Epidermal melanocyte (primary cell): ENCODE data around the gene MT1X.

Source experiments
- DNase-seq: peaks from one replicate; pipeline ENCODE4 v3.0.0; 2011; ENCODE audit warnings: low spot score; ENCODE audit not compliant: insufficient read length

Gene MT1X

DNA sequence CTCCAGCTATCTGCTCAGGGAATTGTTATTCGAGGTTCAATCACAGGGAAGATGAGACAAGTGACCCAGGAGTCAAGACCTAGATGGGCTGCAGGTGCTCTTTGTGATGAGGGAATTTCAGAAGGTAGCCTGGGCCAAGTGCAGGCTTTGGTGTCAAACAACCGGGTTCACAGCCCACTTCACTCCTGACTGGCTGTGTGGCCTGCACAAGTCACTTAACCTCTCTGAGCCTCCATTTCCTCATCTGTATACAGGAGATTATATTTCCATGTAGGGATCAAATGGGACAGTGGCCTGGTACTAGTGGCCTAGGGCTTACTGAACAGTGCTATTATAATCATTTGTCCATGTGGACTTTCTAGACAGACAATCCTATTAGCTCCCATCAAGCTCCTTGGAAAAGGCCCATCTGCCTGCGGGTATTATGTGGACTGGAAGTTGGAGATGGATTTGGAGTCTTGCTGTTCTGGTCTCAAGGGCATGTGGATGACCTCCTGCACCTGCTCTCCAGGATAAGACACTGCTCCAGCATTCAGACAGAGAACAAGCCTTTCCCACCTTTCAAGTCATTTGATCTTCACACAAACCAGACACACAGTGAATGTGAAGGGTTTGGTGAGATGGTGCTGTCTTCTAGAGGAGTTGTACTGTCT, 3.1 kb upstream of the MT1X start:
- DNase-seq: no peak

DNA sequence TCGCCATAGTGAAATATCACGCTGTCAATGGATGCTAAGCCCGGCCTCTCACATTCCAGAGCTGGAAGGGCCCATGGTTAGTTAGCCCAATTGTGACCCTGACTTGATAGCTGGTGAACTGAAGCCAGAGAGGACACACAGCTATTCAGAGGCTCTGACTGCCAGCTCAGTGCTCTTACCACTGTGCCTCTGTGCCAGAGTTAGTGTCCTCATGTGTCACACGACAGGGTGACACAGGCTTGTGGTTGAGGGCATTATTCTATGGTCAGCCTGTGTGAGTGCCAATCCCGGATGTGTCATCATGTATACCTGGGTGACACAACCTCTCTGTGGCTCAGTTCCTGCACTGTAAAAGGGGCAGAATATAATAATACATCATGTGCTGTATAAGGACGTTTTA, 2.5 kb upstream of the MT1X start:
- no peak for DNase-seq

DNA sequence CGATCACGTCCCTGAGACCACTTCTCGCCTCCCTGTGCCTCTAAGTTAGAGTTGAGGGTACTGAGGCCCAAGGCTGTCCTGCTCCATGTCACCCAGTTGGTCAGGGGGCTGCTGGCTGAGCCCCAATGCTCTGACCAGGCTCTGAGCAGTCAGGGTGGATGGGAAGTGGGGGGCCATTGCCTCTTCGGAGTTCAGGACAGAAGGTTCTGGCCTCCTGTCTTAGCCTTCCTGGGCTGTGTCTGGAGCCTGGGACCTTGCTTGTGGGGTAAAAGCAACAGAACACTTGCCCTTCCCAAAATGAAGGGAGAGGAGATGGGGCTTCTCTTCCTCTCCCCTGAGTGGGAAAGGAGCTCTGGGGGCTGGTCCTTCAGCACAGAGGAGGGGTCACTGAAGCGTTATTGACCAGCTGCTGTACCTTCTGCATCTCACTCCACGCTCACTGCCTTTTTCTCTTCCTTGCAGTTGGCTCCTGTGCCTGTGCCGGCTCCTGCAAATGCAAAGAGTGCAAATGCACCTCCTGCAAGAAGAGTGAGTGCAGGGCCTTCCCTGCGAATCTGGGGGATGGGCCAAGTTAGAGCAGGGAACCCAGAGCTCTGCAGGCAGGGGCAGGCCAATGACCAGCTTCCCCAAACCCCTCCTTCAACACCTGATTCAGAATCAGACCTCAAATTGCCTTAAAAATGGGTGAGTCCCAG, 580 bp downstream of the MT1X start:
- no peak for DNase-seq

DNA sequence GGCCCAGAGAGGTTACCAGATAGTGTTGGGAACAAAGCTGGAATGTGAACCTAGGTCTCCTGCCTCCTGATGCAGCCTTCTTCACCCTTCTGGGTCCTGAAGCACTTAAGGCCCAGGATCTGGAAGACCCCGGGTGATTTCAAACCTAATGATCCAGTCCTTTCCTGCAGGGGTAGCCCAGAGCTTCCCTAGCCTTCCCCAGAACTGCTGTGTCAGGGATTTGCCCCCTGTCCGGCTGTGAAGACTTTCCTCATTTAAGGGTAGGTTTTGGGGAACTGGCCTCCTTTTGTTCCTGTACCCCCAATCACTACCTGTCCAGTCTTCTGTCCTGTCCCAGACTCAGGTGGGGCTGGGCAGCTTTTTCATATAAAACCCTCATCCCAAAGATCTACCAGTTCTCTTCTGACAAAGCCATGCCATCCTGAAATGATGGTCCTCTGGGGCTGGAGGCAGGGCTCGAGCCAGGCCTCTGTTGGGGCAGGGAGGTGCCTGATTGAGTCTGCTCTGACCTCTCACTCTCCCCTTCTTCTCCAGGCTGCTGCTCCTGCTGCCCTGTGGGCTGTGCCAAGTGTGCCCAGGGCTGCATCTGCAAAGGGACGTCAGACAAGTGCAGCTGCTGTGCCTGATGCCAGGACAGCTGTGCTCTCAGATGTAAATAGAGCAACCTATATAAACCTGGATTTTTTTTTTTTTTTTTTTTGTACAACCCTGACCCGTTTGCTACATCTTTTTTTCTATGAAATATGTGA, 1.3 kb downstream of the MT1X start:
- DNase-seq: no peak

DNA sequence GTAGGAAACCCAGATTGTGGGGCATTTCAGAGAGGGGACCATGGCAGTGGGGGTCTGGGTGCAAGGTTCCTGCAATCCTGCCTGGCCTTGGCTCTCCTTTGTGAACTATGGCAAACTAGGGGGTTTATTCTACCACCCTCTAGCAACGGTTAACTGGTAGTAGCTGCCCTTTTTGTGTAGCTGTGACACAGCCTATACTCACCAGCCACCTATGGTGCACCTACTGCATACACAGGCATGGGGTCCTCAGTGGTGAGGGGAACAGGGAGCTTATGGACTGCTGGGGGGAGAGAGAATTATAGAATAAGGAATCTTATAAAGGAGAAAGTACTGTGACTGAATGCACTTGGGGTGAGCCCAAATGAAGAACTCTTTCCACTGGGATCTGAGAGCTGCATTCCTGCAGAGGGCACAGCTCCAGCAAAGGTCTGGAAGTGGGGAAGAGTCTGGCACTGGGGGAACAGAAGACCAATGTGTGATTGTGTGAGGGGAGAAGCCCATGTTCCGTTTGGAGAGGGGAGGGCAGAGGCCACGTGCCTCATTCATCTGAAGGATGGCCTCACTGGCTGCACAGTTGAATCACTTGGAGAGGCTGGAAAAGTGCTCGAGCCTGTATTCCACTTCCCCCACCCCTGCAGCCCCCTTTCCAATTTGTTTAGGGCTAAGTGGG, 2.1 kb downstream of the MT1X start:
- DNase-seq: no peak

DNA sequence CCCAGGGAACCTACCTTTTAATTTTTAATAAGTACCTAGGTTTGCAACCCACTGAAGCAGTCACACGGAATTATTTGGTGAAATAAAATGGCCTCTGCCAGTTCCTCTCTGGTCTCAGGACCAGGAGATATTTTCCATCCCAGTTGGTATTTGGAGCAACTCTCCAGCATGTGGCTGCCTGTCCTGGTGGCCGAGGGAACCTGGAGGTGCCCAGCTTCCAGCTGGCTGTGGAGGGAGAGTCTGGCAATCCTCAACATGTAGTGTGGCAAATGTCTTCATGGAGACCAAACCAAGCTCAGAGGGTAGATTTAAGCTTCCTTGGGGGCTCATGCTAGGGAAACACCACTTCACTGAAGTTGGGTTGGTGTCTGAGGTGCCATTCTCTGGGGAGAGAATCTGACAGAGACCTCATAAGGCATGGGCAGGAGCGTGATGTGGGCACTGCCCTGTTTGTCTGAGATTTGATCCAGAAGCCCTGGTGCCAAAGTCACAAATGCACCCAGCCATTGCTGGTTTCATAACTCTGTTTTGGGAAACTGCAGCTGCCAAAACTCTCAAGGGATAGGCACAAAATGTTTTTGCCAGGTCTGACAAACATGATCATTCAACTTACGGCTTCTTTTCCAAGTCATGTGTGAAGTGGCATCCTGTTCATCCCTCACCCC, 2.8 kb downstream of the MT1X start:
- no peak for DNase-seq

DNA sequence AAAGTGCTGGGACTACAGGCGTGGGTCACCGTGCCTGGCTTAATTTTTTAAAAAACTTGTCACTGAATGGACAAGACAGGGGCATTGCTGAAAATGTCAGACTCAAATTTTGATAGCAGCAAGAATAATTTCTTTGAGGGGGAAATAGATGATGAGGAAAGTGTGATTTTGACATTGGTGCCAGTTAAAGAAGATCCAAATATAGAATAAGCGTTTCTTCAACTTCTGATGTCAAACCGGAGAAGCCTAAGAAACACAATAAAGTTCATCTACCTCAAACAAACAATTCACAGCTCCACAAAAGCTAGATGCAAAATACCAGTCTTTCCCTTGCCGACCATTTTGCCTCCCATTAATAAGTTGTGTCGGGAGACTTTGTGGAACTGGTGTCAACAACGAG, 4.5 kb downstream of the MT1X start:
- no peak for DNase-seq

DNA sequence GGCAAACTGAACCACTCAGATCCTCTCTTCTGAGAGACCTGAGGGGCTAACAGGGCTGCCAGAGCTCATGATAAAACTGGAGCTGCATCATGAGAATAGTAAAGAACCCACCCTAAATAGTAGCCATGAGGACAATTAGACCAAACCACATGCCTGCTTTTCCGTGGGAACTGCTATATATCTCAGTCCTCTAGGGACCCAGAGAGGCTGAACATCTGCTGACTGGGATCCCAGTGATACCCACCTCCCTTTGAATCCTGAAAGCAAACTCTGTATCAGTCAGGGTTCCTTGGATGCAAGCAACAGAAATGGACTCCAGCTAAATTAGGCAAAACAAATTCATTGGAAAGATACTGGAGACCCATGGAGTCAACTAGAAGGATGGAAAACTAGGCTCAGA, 6.5 kb downstream of the MT1X start:
- no peak for DNase-seq

DNA sequence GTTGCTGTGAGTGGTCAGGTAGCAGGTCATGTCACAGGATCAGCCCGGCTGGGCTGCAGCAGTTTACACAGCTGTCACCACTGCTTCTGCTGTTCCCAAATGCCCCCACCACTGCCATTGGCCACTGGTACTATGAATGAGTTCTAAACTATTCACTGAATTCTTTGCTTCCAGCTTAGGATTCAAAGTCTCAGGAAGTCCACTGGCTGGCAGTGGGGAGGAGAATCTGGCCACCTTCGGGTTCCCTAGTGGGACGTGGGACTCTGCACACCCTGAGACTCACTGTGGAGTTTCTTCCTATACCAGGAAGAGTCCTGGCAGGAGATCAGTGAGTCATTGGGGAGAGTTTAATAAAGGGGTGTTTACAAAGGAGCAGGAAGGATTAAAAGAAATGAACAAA, 6.9 kb downstream of the MT1X start:
- no peak for DNase-seq

DNA sequence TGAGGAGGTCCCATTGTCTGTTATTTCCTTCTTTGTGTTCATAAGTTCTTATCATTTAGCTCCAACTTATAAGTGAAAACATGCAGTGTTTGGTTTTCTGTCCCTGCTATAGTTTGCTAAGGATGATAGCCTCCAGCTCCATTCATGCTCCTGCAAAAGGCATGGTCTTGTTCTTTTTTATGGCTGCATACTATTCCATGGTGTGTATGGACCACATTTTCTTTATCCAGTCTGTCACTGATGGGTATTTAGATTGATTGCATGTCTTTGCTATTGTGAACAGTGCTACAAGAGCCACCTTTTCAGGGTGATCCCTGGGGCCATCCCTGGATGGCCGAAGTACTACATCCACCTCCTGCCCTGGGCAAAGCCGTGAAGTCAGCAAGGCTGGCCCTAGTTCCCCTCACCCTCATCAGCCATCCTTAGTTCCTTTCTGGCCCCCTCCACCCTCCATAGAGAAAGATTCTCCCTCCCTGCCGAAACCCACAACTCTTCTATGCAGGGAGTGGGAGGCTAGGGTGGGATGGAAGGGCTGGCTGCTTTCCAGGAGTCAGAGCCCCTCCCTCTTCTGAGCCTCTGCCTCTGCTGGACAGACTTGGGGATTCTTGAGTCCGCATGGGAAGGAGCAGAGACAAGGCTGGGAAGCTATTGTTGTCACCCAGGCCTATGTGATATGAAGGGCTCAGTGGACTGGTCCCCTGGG, 8.3 kb downstream of the MT1X start:
- DNase-seq: no peak

DNA sequence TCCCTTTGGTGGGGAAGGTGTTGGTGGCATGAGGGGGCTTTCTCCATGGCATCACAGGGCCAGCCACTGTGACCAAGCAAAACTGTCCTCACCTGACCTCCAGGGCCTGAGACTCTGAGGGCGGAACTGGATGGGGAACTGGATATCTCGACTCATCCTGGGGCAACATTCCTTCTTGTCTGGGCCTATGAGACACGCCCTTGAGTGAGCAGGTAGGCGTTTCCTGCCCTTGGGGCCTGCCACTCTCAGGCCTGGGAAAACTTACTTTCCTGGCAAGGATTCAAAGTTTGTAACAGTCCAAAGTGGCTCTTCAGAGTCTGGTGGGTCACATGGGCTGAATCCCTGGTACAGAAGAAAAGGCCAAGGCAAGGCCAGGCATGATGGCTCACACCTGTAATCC, 9.6 kb downstream of the MT1X start:
- no peak for DNase-seq

DNA sequence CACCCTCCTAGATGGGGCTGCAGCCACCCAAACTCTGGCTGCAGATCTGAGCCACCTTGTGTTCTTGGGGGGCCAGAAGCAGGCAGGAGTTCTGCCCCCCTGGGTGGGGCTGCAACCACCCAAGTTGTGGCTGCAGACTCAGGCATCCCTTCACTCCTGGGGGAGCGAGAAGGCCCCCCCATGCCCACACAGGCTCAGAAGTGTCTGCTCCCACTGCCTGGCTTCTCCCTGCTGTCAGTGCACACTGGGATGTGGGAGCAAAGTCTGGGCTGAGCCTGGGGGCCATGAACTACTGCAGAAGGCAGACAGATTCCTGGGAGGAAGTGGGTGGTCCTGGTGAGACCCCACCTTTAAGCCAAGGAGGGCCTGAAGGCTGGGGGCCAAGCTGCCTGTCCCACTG, 13.0 kb downstream of the MT1X start:
- DNase-seq: no peak

DNA sequence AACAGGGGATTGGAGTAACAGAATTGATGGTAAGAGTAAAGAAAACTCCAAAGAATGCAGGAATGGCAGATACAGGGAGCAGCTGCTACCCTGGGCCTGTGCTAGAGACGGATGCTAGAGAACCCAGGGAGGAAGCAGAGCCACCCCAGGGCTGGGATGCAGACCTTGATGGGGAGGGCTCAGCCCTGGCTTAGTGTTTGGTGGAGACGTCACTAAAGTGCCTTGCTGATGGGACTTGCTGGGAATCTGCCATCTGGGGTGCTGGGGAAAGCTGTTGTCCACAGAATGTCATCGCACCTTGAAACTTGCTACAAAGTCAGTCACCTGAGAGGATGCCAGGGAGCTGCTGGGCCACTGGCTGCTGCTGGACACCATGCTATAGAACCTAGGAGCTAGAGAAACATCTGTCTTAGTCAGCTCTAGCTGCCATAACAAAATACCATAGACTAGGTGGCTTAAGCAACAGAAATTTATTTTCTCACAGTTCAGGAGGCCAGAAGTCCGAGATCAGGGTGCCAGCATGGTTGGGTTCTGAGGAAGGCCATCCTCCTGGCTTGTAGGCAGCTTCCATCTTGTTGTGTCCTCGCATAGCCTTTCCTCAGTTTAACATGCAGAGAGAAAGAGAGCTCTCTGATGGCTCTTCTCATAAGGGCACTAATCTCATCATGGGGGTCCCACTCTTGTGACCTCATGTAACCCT, 15.3 kb downstream of the MT1X start:
- no peak for DNase-seq

DNA sequence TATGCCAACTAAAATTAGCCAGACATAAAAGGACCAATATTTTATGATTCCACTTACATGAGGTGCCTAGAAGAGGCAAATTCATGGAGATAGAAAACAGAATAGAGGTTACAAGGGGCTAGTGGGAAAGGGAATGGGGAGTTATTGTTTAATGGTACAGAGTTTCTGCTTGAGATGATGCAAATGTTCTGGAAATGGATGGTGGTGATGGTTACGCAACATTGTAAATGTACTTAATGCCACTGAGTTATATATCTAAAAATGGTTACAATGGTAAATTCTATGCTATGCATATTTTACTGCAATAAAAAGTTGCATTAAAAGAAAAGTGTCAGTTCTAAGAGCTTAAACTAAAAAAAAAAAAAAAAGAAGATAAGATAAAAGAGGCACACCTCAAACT, 17.9 kb downstream of the MT1X start:
- DNase-seq: no peak

DNA sequence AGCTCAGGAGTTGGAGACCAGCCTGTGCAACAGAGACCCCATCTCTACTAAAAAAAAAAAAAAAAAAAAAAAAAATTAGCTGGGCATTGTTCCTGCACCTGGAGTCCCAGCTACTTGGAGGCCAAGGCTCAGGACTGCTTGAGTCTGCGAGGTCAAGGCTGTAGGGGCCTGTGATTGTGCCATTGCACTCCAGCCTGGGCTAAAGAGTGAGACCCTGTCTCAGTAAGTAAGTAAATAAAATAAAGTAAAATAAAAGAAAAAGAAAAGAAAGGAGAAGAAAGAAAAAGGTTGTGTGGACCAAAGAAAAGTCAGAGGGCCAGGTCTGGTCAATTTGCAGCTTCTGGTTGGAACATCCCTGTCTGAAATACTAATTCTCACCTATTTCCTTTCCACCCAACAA, 18.4 kb downstream of the MT1X start:
- DNase-seq: no peak

DNA sequence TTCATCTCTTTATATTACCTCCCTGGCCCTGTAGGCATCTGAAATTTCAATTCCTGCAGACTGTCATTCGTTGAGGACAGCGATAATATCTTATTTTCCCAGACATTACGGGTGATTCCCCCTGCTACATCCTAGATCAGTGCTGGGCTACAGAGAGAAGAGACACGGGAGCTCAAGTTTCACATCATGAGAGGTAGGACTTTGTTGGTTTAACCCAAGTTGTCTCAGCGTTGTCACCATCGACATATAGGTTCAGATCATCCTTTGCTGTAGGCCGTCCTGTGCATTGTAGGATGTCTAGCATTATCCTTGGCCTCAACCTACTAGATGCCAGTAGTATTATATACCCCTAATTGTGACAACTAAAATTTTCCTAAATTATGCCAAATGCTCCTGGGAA, 19.3 kb downstream of the MT1X start:
- DNase-seq: no peak

DNA sequence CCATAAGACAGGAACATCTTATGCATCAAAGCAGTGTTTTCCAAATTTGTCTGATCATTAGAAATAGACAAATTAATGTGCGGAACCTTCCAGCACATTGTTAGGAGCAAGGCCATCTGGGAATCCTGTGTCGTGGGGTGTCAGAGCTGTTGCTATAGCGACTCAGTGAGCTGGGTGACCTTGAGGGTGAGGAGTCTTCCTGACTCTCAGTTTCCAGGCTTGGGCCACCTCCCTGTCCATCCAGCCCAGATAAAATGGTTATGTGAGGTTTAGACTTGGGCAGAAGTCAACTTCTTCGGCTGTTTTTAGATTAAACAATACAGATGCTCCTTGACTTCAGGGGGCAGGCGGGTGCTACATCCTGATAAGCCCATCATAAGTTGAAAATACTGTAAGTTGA, 20.6 kb downstream of the MT1X start:
- DNase-seq: no peak

DNA sequence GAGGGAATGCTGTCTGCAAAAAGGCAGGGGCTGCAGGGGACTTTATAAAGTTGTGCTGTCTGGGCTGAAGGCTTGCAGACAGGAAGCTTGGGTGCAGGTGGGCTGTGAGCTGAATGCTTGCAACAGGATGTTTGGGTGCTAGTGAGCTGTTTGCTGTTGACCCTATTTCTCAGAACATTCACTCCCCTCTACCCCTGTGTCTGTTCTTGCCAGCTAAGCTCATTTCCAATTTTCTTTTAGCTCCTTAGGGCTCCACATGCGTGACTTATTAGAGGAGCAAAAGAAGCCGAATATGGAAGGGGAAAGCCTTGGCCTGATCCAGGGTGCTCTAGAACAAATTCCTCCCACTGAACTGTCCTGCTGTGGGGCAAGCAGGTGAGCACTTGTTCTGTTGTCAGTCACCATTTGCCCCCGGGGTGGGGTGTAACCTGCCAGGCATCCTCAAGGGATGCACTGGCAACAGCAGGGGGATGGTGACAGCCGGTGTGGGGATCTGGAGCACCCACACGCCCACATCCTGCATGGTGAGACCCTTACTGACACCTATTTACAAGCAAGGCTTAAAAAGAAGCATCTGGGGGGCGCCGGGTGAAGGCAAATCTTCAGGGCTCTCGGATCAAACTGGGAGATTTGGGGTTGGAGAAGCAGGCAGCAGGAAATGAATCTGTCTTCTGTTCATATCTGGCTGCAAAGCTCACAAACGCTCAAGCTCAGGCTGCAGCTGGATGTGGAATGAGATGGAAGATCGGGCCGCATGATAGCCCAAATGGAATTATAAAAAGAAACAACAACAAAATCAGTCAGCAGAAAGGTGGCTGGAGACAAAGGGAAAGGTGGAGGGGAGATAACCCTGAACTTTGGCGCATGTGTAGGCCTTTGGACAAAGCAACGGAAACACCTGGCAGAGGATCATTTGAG, 26.5 kb downstream of the MT1X start:
- DNase-seq: no peak

DNA sequence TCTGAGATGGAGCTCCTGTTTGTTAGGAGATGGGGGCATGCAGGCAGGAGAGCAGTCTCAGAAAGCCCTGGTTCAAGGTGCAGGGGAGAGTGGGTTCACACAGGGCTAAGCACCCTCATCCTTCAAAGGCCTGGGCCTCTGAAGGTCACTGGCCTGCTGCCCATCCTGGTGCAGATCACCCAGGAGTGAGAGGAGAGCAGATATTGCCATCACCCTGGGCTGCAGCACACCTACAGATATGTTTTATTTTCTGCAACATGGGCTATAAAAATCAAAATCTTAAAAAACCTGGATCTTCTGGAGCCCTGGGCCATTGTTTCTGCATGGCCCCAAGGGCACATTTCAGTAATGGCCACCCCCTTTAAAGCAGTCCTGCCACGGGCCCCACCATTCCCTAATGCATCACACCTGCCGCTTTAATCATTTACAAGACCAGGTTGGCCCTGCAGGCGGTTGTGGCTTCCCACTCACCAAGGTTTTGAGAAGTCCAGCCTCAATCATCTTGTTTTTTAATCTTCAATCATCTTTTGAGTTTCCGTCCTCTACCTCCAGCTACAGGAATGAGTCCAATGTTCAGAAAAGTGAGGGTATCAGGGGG, 27.3 kb downstream of the MT1X start:
- DNase-seq: no peak
